ENCODE measurements around the gene IKBKG.
A peak's percentile ranks its signal among the peaks of the same experiment; 100 is the strongest.
"Not testable (repeated sequence)": the region's sequence is repeated elsewhere in the genome, so short reads cannot be mapped to it uniquely, and the experiment has no call there.

The IKBKG gene

GRCh38 chrX:154547245-154548027, at the start of gene IKBKG:
IKBKG (plus strand) TSS chrX:154547620; CDS start chrX:154552003, 4,383 bp downstream.
- H3K4me1 Mint-ChIP-seq: peaks cover 40% of the 10 kb centered on the region
- H3K27me3 Mint-ChIP-seq: no peaks in the 10 kb centered on the region
- peaks cover 27% of the 10 kb centered on the region for H3K36me3 Mint-ChIP-seq (ENCODE audit: insufficient read depth)
- peak within 1 kb of the TSS; percentile 95 for H3K4me3 Mint-ChIP-seq
- H3K9me3 Mint-ChIP-seq: no peaks in the 10 kb centered on the region
- ATAC-seq (replicated peaks; ENCODE audit: extremely low read depth, poor library complexity, severe bottlenecking) (peak; percentile 73), DNase-seq (ENCODE audit: low spot score in 2 of 2) (peak; percentile 76 to 87)
- peak within 1 kb of the TSS; percentile 93 for H3K27ac Mint-ChIP-seq (ENCODE audit: low read depth)

- not testable (repeated sequence) for H3K4me1 Mint-ChIP-seq; H3K27me3 Mint-ChIP-seq; H3K27ac Mint-ChIP-seq (ENCODE audit: low read depth); DNase-seq (ENCODE audit: low spot score in 2 of 2); H3K9me3 Mint-ChIP-seq; H3K4me3 Mint-ChIP-seq; ATAC-seq (replicated peaks; ENCODE audit: extremely low read depth, poor library complexity, severe bottlenecking); H3K36me3 Mint-ChIP-seq (ENCODE audit: insufficient read depth)
Observed at GRCh38 chrX:154501423-154501822, 46.0 kb upstream of the IKBKG start.

GRCh38 chrX:154502098-154502497, 45.3 kb upstream of the IKBKG start:
- Mint-ChIP-seq H3K9me3 (no peaks in the 10 kb centered on the region), H3K4me1 (no peaks in the 10 kb centered on the region), H3K27ac (ENCODE audit: low read depth) (no peak overlapping the region), H3K4me3 (no peak overlapping the region), H3K36me3 (ENCODE audit: insufficient read depth) (peaks cover 9% of the 10 kb centered on the region), H3K27me3 (no peaks in the 10 kb centered on the region)
- DNase-seq (ENCODE audit: low spot score in 2 of 2) (no peak), ATAC-seq (replicated peaks; ENCODE audit: extremely low read depth, poor library complexity, severe bottlenecking) (no peak)

GRCh38 chrX:154502989-154503388, 44.4 kb upstream of the IKBKG start:
- Mint-ChIP-seq H3K4me3 (no peak overlapping the region), H3K4me1 (no peaks in the 10 kb centered on the region), H3K36me3 (ENCODE audit: insufficient read depth) (peaks cover 9% of the 10 kb centered on the region), H3K27ac (ENCODE audit: low read depth) (no peak overlapping the region), H3K9me3 (no peaks in the 10 kb centered on the region), H3K27me3 (no peaks in the 10 kb centered on the region)
- DNase-seq (ENCODE audit: low spot score in 2 of 2) (no peak), ATAC-seq (replicated peaks; ENCODE audit: extremely low read depth, poor library complexity, severe bottlenecking) (no peak)

GRCh38 chrX:154505734-154506133, 41.7 kb upstream of the IKBKG start:
- no peak for ATAC-seq (replicated peaks; ENCODE audit: extremely low read depth, poor library complexity, severe bottlenecking)
- Mint-ChIP-seq H3K4me1 (peaks cover 1% of the 10 kb centered on the region), H3K4me3 (no peak overlapping the region), H3K27me3 (no peaks in the 10 kb centered on the region), H3K36me3 (ENCODE audit: insufficient read depth) (peaks cover 8% of the 10 kb centered on the region), H3K9me3 (no peaks in the 10 kb centered on the region), H3K27ac (ENCODE audit: low read depth) (peak overlapping the region; percentile 67)
- no peak for DNase-seq (ENCODE audit: low spot score in 2 of 2)

GRCh38 chrX:154506483-154507332, 40.7 kb upstream of the IKBKG start:
- no peak for ATAC-seq (replicated peaks; ENCODE audit: extremely low read depth, poor library complexity, severe bottlenecking)
- Mint-ChIP-seq H3K9me3 (no peaks in the 10 kb centered on the region), H3K4me3 (no peak overlapping the region), H3K27me3 (no peaks in the 10 kb centered on the region), H3K27ac (ENCODE audit: low read depth) (no peak overlapping the region), H3K36me3 (ENCODE audit: insufficient read depth) (peaks cover 8% of the 10 kb centered on the region), H3K4me1 (peaks cover 11% of the 10 kb centered on the region)
- no peak for DNase-seq (ENCODE audit: low spot score in 2 of 2)

GRCh38 chrX:154507673-154508383, 39.6 kb upstream of the IKBKG start:
- no peak for ATAC-seq (replicated peaks; ENCODE audit: extremely low read depth, poor library complexity, severe bottlenecking)
- Mint-ChIP-seq H3K4me1 (peaks cover 12% of the 10 kb centered on the region), H3K27ac (ENCODE audit: low read depth) (no peak overlapping the region), H3K27me3 (no peaks in the 10 kb centered on the region), H3K36me3 (ENCODE audit: insufficient read depth) (peaks cover 8% of the 10 kb centered on the region), H3K4me3 (no peak overlapping the region), H3K9me3 (no peaks in the 10 kb centered on the region)
- DNase-seq (ENCODE audit: low spot score in 2 of 2): no peak

GRCh38 chrX:154508384-154508745, 39.1 kb upstream of the IKBKG start:
- Mint-ChIP-seq H3K4me1 (peaks cover 13% of the 10 kb centered on the region), H3K4me3 (no peak overlapping the region), H3K27ac (ENCODE audit: low read depth) (no peak overlapping the region), H3K9me3 (no peaks in the 10 kb centered on the region), H3K27me3 (no peaks in the 10 kb centered on the region), H3K36me3 (ENCODE audit: insufficient read depth) (peaks cover 8% of the 10 kb centered on the region)
- no peak for ATAC-seq (replicated peaks; ENCODE audit: extremely low read depth, poor library complexity, severe bottlenecking)
- DNase-seq (ENCODE audit: low spot score in 2 of 2): no peak

- H3K36me3 Mint-ChIP-seq (ENCODE audit: insufficient read depth): peaks cover 9% of the 10 kb centered on the region
- H3K4me1 Mint-ChIP-seq: peaks cover 20% of the 10 kb centered on the region
- no peak overlapping the region for H3K27ac Mint-ChIP-seq (ENCODE audit: low read depth)
- no peak for ATAC-seq (replicated peaks; ENCODE audit: extremely low read depth, poor library complexity, severe bottlenecking)
- H3K9me3 Mint-ChIP-seq: no peaks in the 10 kb centered on the region
- no peak for DNase-seq (ENCODE audit: low spot score in 2 of 2)
- H3K27me3 Mint-ChIP-seq: no peaks in the 10 kb centered on the region
- no peak overlapping the region for H3K4me3 Mint-ChIP-seq
Observed at GRCh38 chrX:154509455-154509854, 38.0 kb upstream of the IKBKG start.

GRCh38 chrX:154511761-154512160, 35.7 kb upstream of the IKBKG start:
- no peak for DNase-seq (ENCODE audit: low spot score in 2 of 2)
- H3K4me1 Mint-ChIP-seq: peaks cover 26% of the 10 kb centered on the region
- no peak for ATAC-seq (replicated peaks; ENCODE audit: extremely low read depth, poor library complexity, severe bottlenecking)
- H3K27me3 Mint-ChIP-seq: no peaks in the 10 kb centered on the region
- H3K27ac Mint-ChIP-seq (ENCODE audit: low read depth): no peak overlapping the region
- peaks cover 5% of the 10 kb centered on the region for H3K36me3 Mint-ChIP-seq (ENCODE audit: insufficient read depth)
- no peaks in the 10 kb centered on the region for H3K9me3 Mint-ChIP-seq
- no peak overlapping the region for H3K4me3 Mint-ChIP-seq

- no peak overlapping the region for H3K4me3 Mint-ChIP-seq
- peaks cover 26% of the 10 kb centered on the region for H3K4me1 Mint-ChIP-seq
- H3K36me3 Mint-ChIP-seq (ENCODE audit: insufficient read depth): peaks cover 2% of the 10 kb centered on the region
- DNase-seq (ENCODE audit: low spot score in 2 of 2): no peak
- H3K27ac Mint-ChIP-seq (ENCODE audit: low read depth): no peak overlapping the region
- no peaks in the 10 kb centered on the region for H3K9me3 Mint-ChIP-seq
- ATAC-seq (replicated peaks; ENCODE audit: extremely low read depth, poor library complexity, severe bottlenecking): no peak
- H3K27me3 Mint-ChIP-seq: no peaks in the 10 kb centered on the region
Observed at GRCh38 chrX:154512879-154513553, 34.4 kb upstream of the IKBKG start.

GRCh38 chrX:154513716-154514115, 33.7 kb upstream of the IKBKG start:
- DNase-seq (ENCODE audit: low spot score in 2 of 2) (no peak), ATAC-seq (replicated peaks; ENCODE audit: extremely low read depth, poor library complexity, severe bottlenecking) (no peak)
- Mint-ChIP-seq H3K36me3 (ENCODE audit: insufficient read depth) (peaks cover 2% of the 10 kb centered on the region), H3K27ac (ENCODE audit: low read depth) (no peak overlapping the region), H3K4me3 (peak overlapping the region; percentile 7), H3K4me1 (peaks cover 26% of the 10 kb centered on the region), H3K9me3 (no peaks in the 10 kb centered on the region), H3K27me3 (no peaks in the 10 kb centered on the region)

Measured in central memory CD8-positive, alpha-beta T cell (primary cell).